HepG2 (cell line): Measurements from ENCODE around the gene SERBP1. TPM values are rescaled to one million over a fixed set of nuclear protein-coding genes. Genes with fewer than 3 reads are reported as not detected.

Experiments
- ATAC-seq: fragments of 200-7000 bp; cut with Tn5 transposase; 3 replicates; pipeline ENCODE4 v1.9.1; 2020; ENCODE audit warnings: mild to moderate bottlenecking, moderate library complexity
- BruUV-seq: library from RNA; stranded (reverse); fragments of 400-500 nt; replicated peaks from 2 replicates; lab custom pipeline; 2021; lab: Mats Ljungman, UMichigan
- CTCF ChIA-PET: fragments of 300-600 bp; formaldehyde crosslinking; extraction: SDS; loops from one replicate; lab custom pipeline; 2021; ENCODE audit warnings: low total read pairs, inconsistent platforms, low intra/inter-chr PET ratio; lab: Yijun Ruan, JAX
- POLR2A ChIA-PET: fragments of 350-600 bp; sonication (Branson Sonifier 250); formaldehyde crosslinking; loops from one replicate; lab custom pipeline; 2020; ENCODE audit warnings: antibody characterized with exemption, inconsistent platforms; lab: Yijun Ruan, JAX
- DNase-seq: peaks from one replicate; pipeline ENCODE4 v3.0.0-alpha.2; 2015; ENCODE audit warnings: low spot score
- FAIRE-seq: peaks from 3 replicates; lab custom pipeline; 2011; peaks lifted over from hg19 to GRCh38; lab: Jason Lieb, UNC
- H2AFZ ChIP-seq: one replicate; pipeline ENCODE4 v1.6.1; 2011; ENCODE audit warnings: low read length, inconsistent platforms
- H3K27ac ChIP-seq: fragments of 300-600 bp; 3 replicates; pipeline ENCODE4 v1.8.0; 2011; ENCODE audit warnings: mixed run types, mild to moderate bottlenecking, mixed read lengths, low read length, inconsistent platforms; ENCODE audit not compliant: insufficient read depth; ENCODE audit errors: extremely low read length
- H3K27me3 ChIP-seq, 2 experiments: fragments of 200-600 bp in 1 of 2; 2 replicates in 1 of 2; 3 replicates in 1 of 2; pipeline versions ENCODE4 v1.6.0 to v1.8.0; 2011; ENCODE audit warnings: low read length in 2 of 2, mild to moderate bottlenecking in 2 of 2, moderate library complexity in 2 of 2, inconsistent platforms in 1 of 2; ENCODE audit not compliant: insufficient read depth in 2 of 2, control insufficient read depth in 1 of 2
- H3K36me3 ChIP-seq, 2 experiments: fragments of 200-600 bp in 1 of 2; replicated peaks in 1 of 2; 2 replicates in 1 of 2; 3 replicates in 1 of 2; pipeline versions ENCODE4 v1.5.1 to v1.8.0; 2011; ENCODE audit warnings: low read length in 2 of 2, inconsistent platforms in 1 of 2; ENCODE audit not compliant: insufficient read depth in 2 of 2, control insufficient read depth in 1 of 2
- H3K4me1 ChIP-seq: 2 replicates; pipeline ENCODE4 v1.5.1; 2012; ENCODE audit warnings: low read length, inconsistent platforms; ENCODE audit not compliant: insufficient read depth
- H3K4me2 ChIP-seq: 2 replicates; pipeline ENCODE4 v1.6.0; 2011; ENCODE audit warnings: low read depth, low read length, inconsistent platforms
- H3K4me3 ChIP-seq, 3 experiments: fragments of 200-600 bp in 1 of 3; sonication (generic), shearing (Covaris generic) in 1 of 3; replicated peaks in 1 of 3; 2 replicates each; pipeline ENCODE4 v1.5.1; 2011 to 2016; ENCODE audit warnings: low read length in 3 of 3, inconsistent platforms in 2 of 3, low read depth in 2 of 3, mild to moderate bottlenecking in 2 of 3, control low read depth in 1 of 3, mixed read lengths in 1 of 3; ENCODE audit not compliant: insufficient read depth in 1 of 3
- H3K79me2 ChIP-seq: one replicate; pipeline ENCODE4 v1.6.1; 2011; ENCODE audit warnings: low read length, inconsistent platforms; ENCODE audit not compliant: insufficient read depth
- H3K9ac ChIP-seq: 2 replicates; pipeline ENCODE4 v1.6.0; 2011; ENCODE audit warnings: mild to moderate bottlenecking, low read depth, low read length, inconsistent platforms; ENCODE audit not compliant: insufficient read depth
- H3K9me3 ChIP-seq: 2 replicates; pipeline ENCODE4 v1.5.1; 2012; ENCODE audit warnings: mild to moderate bottlenecking, low read length
- H4K20me1 ChIP-seq: 2 replicates; pipeline ENCODE4 v1.6.0; 2011; ENCODE audit warnings: inconsistent platforms, mild to moderate bottlenecking, low read length, moderate library complexity; ENCODE audit not compliant: insufficient read depth
- AGO2 ChIP-seq: fragments of 200-400 bp; formaldehyde crosslinking; optimal IDR thresholded peaks from 2 replicates; pipeline ENCODE3; 2017; ENCODE audit warnings: mild to moderate bottlenecking, low read depth, low read length, moderate library complexity
- GPN1 ChIP-seq: sonication (generic); formaldehyde crosslinking; IDR thresholded peaks from 2 replicates; pipeline ENCODE4 v1.5.1; 2020; ENCODE audit warnings: missing genetic modification reagents, borderline replicate concordance
- JARID2 ChIP-seq: sonication (generic); formaldehyde crosslinking; IDR thresholded peaks from 2 replicates; pipeline ENCODE4 v1.8.1; 2023; ENCODE audit warnings: missing genetic modification reagents, inconsistent platforms; ENCODE audit not compliant: insufficient replicate concordance
- KLF13 ChIP-seq: sonication (generic); formaldehyde crosslinking; IDR thresholded peaks from 2 replicates; pipeline ENCODE4 v1.4.0; 2020; ENCODE audit warnings: mild to moderate bottlenecking, missing genetic modification reagents
- RBFOX2 ChIP-seq: fragments of 200-400 bp; formaldehyde crosslinking; IDR thresholded peaks from 2 replicates; pipeline ENCODE4 v1.6.1; 2017; ENCODE audit warnings: low read depth, mild to moderate bottlenecking, low read length
- SALL1 ChIP-seq: sonication (generic); formaldehyde crosslinking; IDR thresholded peaks from 2 replicates; pipeline ENCODE4 v1.8.0; 2022; ENCODE audit warnings: mild to moderate bottlenecking, missing genetic modification reagents
- TEAD3 ChIP-seq: optimal IDR thresholded peaks from 2 replicates; pipeline ENCODE3; 2016; ENCODE audit warnings: borderline replicate concordance
- XRCC5 ChIP-seq: fragments of 200-400 bp; formaldehyde crosslinking; optimal IDR thresholded peaks from 2 replicates; pipeline ENCODE3; 2017; ENCODE audit warnings: mild to moderate bottlenecking, low read length
- ZFP1 ChIP-seq: IDR thresholded peaks from 2 replicates; pipeline ENCODE4 v1.6.1; 2016
- ZFP36L1 ChIP-seq: sonication (generic); formaldehyde crosslinking; IDR thresholded peaks from 2 replicates; pipeline ENCODE4 v1.8.0; 2022; ENCODE audit warnings: mild to moderate bottlenecking, missing genetic modification reagents, moderate library complexity
- ZNF550 ChIP-seq: sonication (generic); formaldehyde crosslinking; IDR thresholded peaks from 2 replicates; pipeline ENCODE4 v1.4.0; 2020; ENCODE audit warnings: mild to moderate bottlenecking, missing genetic modification reagents, borderline replicate concordance
- ZNF556 ChIP-seq: sonication (generic); formaldehyde crosslinking; IDR thresholded peaks from 2 replicates; pipeline ENCODE4 v1.4.0; 2020; ENCODE audit warnings: mild to moderate bottlenecking, missing genetic modification reagents, borderline replicate concordance
- ZNF614 ChIP-seq: IDR thresholded peaks from 2 replicates; pipeline ENCODE4 v1.6.1; 2018; ENCODE audit warnings: missing biosample characterization, missing genetic modification reagents, inconsistent platforms, borderline replicate concordance
- ZNF724P ChIP-seq: sonication (generic); formaldehyde crosslinking; IDR thresholded peaks from 2 replicates; pipeline ENCODE4 v1.8.0; 2022; ENCODE audit warnings: missing genetic modification reagents, borderline replicate concordance
- ZNF75D ChIP-seq: sonication (generic); formaldehyde crosslinking; IDR thresholded peaks from 2 replicates; pipeline ENCODE4 v1.8.1; 2023; ENCODE audit warnings: missing genetic modification reagents, mild to moderate bottlenecking, borderline replicate concordance
- ZNF792 ChIP-seq: IDR thresholded peaks from 2 replicates; pipeline ENCODE4 v1.6.1; 2016
- WGBS: methylation state at CpG from one replicate; pipeline ENCODE4 v1.1.6; 2017; ENCODE audit warnings: low lambda C conversion rate; 5-methylcytosine and 5-hydroxymethylcytosine counted together
- in situ Hi-C: cut with HindIII; loops from 2 replicates; pipeline ENCODE4 v1.10.0; 2017; ENCODE audit warnings: low pct_unique_long_range_greater_than_20kb; ENCODE audit not compliant: extremely low pct_ligation_motif_present
- intact Hi-C: fragments of 100-400 bp; cut with micrococcal nuclease; formaldehyde crosslinking; loops from one replicate; pipeline ENCODE4 v1.10.0; 2022; ENCODE audit not compliant: unreplicated experiment
- polyA plus RNA-seq, 8 experiments: library from polyadenylated mRNA; depleted of rRNA in 3 of 8; stranded (reverse) in 7 of 8; unstranded in 1 of 8; fragments of >200 nt; fragmentation: Illumina TruSeq in 4 of 8; extraction: Trizol in 4 of 8; gene quantifications; 2 replicates each; pipeline versions ENCODE4 v1.2.1 to v1.2.3, GENCODE V29; 2011 to 2016; ENCODE audit warnings: low read depth in 4 of 8, missing spikeins in 1 of 8, mixed read lengths in 1 of 8; ENCODE audit not compliant: insufficient read depth in 1 of 8
- total RNA-seq, 5 experiments: library from RNA; depleted of rRNA; stranded (reverse); fragments of >200 nt; fragmentation: Illumina TruSeq; extraction: Trizol; gene quantifications; 2 replicates each; pipeline ENCODE4 v1.2.3, GENCODE V29; 2016; ENCODE audit warnings: low read depth in 1 of 5
- TF ChIP-seq, protein P1 (sequence below), 2 experiments: fragments of 450-650 bp in 1 of 2; sonication (generic) in 1 of 2; formaldehyde crosslinking in 1 of 2; IDR thresholded peaks; 2 replicates each; pipeline versions ENCODE4 v1.6.1 to v1.8.0; 2016 to 2022; ENCODE audit warnings: antibody characterized with exemption in 1 of 2, mild to moderate bottlenecking in 1 of 2, missing genetic modification reagents in 1 of 2

Gene SERBP1
- total and polyA plus RNA-seq, 2 of the 13 experiments (the other 11 are each of a cell fraction or from before 2014, with no cell fraction given): 175 to 281 TPM

DNA sequence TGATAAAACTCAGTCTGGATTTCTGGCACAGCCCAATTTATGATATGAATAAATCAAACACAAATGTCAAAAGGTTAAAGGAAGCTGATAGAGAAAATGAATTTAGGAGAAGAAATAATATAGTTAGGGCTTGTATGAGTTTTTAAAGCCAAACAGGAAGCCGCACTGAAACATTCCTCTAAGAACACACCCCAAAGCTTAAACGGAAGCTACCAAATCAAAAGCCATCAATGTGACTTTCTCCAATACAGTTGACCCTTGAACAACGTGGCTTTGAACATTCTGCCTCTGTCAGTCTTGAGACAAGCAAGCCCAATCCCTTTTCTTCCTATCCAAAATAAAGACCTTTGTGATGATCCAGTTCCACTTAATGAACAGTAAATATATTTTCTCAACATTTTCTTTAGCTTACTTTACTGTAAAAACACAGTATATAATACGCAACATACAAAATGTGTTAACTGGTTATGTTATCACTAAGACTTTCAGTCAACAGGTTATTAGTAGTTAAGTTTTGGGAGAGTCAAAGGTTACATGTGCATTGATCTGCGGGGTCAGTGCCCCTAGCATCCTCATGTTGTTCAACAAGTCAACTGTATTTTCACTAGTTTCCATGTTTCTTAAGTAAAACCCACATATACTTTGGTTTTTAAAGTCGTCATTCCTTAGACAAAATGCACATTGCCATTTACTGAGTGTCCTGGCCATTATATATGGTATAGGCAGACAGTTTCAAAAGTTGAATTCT lies 11.2 kb downstream of the SERBP1 start:
- no TSS peak for BruUV-seq
- intact Hi-C loops: no loop called here
- H3K36me3 ChIP-seq: peaks cover 18 to 89% of the 10 kb centered on the region in 2 experiments
- peak; percentile 37 for TF ChIP-seq AGO2
- no peak for TF ChIP-seq JARID2 (CRISPR knock-in tag)
- TF ChIP-seq XRCC5: no peak
- no peak for TF ChIP-seq ZNF792 (CRISPR knock-in tag)
- TF ChIP-seq, protein P1, sequence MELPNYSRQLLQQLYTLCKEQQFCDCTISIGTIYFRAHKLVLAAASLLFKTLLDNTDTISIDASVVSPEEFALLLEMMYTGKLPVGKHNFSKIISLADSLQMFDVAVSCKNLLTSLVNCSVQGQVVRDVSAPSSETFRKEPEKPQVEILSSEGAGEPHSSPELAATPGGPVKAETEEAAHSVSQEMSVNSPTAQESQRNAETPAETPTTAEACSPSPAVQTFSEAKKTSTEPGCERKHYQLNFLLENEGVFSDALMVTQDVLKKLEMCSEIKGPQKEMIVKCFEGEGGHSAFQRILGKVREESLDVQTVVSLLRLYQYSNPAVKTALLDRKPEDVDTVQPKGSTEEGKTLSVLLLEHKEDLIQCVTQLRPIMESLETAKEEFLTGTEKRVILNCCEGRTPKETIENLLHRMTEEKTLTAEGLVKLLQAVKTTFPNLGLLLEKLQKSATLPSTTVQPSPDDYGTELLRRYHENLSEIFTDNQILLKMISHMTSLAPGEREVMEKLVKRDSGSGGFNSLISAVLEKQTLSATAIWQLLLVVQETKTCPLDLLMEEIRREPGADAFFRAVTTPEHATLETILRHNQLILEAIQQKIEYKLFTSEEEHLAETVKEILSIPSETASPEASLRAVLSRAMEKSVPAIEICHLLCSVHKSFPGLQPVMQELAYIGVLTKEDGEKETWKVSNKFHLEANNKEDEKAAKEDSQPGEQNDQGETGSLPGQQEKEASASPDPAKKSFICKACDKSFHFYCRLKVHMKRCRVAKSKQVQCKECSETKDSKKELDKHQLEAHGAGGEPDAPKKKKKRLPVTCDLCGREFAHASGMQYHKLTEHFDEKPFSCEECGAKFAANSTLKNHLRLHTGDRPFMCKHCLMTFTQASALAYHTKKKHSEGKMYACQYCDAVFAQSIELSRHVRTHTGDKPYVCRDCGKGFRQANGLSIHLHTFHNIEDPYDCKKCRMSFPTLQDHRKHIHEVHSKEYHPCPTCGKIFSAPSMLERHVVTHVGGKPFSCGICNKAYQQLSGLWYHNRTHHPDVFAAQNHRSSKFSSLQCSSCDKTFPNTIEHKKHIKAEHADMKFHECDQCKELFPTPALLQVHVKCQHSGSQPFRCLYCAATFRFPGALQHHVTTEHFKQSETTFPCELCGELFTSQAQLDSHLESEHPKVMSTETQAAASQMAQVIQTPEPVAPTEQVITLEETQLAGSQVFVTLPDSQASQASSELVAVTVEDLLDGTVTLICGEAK (IDR thresholded peaks at IDR 0.05): no peak
- TF ChIP-seq, protein P1 (CRISPR knock-in tag; IDR thresholded peaks at IDR 0.05): no peak
- peak; percentile 52; the same call in 1 of the 2 replicates for TF ChIP-seq RBFOX2
- no peak for TF ChIP-seq TEAD3 (CRISPR knock-in tag)
- no peak for TF ChIP-seq ZNF556 (CRISPR knock-in tag)
- no peak for TF ChIP-seq SALL1
- TF ChIP-seq GPN1: no peak
- TF ChIP-seq KLF13 (CRISPR knock-in tag): no peak
- no peak for TF ChIP-seq ZNF724P (CRISPR knock-in tag)
- TF ChIP-seq ZNF614: no peak
- no peak for TF ChIP-seq ZNF550
- TF ChIP-seq ZFP36L1 (CRISPR knock-in tag): no peak
- TF ChIP-seq ZFP1 (CRISPR knock-in tag): no peak
- no peak for TF ChIP-seq ZNF75D (CRISPR knock-in tag)

More for the DNA sequence above, 11.2 kb downstream of the SERBP1 start:
- no peak overlapping the region for H3K4me3 ChIP-seq
- no peak overlapping the region for H3K9ac ChIP-seq
- no peak overlapping the region for H2AFZ ChIP-seq
- no peak overlapping the region for H3K27ac ChIP-seq
- H3K9me3 ChIP-seq: no peaks in the 10 kb centered on the region
- H3K79me2 ChIP-seq: peaks cover 50% of the 10 kb centered on the region
- 90% methylated on average over 6 of the region's 6 CpGs for WGBS
- no peak for DNase-seq
- CTCF ChIA-PET: no interaction called here
- FAIRE-seq: no peak
- no peak overlapping the region for H3K4me2 ChIP-seq
- H3K27me3 ChIP-seq: no peaks in the 10 kb centered on the region; a peak in 1 of 5 replicates
- ATAC-seq: no peak
- in situ Hi-C loops: loop anchor here (25.0 kb wide), 1 partner anchor 482 kb away; no protein-coding TSS in a partner anchor
- H3K4me1 ChIP-seq: peaks cover 37% of the 10 kb centered on the region
- H4K20me1 ChIP-seq: peaks cover 65% of the 10 kb centered on the region
- POLR2A ChIA-PET: no interaction called here
